Kidney glomerular epithelial cell (primary cell): Measurements from ENCODE around the gene IQSEC3.
"Not testable (repeated sequence)": the region's sequence is repeated elsewhere in the genome, so short reads cannot be mapped to it uniquely, and the experiment has no call there.

ENCODE experiments used
- DNase-seq: peaks from one replicate; lab custom pipeline; 2025; lab: John Stamatoyannopoulos, UW

IQSEC3 gene

DNA sequence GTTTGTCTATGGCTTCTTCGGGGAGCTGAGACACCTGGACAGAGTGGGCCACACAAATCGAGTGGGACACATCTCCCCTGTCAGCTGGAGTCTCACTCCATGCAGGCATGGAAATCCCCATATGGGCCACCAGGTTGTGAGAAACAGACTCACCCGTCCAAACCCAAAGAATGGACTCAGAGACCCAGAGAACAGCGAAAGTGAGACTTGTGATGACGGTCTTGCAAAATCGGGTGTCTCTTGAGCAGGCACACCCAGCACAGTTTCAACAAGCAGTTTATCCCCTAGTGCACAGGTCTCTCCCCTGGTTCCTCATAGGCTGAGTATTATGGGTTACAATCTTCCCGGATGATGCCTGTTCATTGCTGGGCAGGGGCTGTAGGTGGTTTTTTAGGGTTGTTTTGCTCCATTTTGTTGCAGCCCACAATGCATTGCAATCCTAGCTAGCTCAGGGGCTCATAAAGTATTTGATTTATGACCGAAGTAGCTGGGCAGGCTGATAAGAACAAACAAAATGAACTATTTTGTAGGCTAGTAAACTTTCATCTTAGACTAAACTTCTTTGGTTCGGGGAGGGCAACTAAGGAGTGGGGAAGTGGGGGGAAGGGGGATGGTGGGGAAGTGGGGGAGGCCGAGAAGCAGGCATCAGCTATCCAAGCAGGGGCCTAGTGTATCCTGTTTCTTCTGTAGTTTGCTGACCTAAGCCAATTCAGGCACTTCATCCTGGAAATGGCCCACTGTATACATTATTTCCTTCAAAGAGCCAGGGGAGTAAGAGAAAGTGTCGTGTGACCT, 45.3 kb downstream of the IQSEC3 start:
- no peak for DNase-seq

GRCh38 chr12:113347-113746, 46.8 kb downstream of the IQSEC3 start:
- no peak for DNase-seq

GRCh38 chr12:114626-115211, 48.2 kb downstream of the IQSEC3 start:
- no peak for DNase-seq

DNA sequence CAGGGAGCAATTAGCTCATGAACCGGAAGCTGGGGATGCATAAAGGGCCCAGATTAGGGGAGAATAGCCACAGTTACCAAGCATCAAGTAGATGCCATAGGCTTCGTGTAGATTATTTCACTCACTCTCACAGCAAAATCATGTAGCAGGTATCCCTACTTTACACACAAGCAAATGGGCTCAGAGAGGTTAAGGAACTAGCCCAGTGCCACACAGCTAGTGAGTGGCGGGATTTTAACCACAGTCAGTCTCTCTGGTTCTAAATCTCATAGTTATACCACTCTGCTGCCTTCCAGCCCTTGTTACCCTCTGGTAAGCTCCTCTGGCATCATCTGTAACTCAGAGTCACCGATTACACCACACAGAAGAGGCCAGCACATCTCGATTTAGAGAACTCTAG, 49.0 kb downstream of the IQSEC3 start:
- DNase-seq = no peak

- no peak for DNase-seq
Observed at GRCh38 chr12:115960-116915, 49.7 kb downstream of the IQSEC3 start.

DNA sequence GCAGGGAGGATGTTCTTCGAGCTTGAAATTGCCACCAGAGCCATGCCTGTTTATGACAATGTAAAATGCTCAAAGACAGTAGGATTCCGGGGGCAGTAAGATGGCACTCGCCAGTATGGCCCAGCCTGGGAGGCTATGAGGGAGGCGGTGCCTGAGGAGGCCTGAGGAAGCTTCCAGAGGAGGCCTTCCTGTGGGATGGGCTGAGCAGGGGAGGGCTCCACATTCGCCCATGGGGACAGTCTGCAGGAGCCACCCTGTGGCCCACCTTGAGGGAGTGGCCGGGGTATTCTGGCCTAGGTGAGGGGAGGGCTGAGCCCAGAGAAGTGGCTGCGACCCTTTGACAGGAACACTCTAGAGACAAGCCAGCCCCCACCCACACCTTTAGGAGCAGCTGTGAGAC, 50.7 kb downstream of the IQSEC3 start:
- DNase-seq = no peak

- DNase-seq = no peak
Observed at GRCh38 chr12:117816-118345, 51.3 kb downstream of the IQSEC3 start.

DNA sequence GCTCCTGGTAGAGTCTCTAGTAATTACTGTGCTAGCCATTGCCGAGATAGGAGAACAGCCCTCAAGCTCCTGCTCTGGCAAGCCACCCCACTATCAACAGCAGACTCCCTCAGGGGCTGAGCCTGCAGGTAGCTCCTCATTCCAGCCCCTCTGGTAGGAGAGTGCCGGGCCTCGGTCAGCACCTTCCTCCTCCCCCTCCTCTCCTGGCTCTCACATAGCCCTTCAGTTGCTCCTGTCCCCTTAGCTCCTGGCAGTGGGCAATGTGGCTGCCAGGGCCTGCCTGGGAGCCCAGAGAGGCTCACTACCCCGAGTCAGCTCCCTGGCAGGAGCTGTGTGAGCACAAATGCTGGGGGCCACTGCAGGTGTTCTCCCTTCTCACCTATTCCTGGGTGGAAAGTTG, 52.0 kb downstream of the IQSEC3 start:
- DNase-seq = no peak

DNA sequence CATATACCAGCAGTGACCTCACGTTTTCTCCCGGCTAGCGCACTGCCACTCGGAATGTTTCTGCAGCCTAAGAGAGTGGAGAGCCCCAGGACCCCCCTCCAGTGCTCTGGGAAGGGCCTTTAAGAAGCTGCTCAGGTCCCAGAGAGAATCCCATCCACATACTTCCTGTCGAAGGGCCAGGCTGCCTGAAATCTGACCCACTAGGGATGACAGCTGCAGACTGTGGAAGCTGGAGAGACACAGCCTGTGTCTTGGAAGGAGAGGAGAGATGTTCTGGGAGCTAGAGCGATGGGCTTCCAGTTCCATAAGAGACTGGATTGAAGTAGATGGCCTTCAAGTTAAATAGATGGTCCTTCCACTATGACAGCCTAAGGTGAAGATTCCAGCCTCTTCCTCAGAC, 54.4 kb downstream of the IQSEC3 start:
- no peak for DNase-seq

- no peak for DNase-seq
Observed at GRCh38 chr12:121647-122046, 55.1 kb downstream of the IQSEC3 start.

DNA sequence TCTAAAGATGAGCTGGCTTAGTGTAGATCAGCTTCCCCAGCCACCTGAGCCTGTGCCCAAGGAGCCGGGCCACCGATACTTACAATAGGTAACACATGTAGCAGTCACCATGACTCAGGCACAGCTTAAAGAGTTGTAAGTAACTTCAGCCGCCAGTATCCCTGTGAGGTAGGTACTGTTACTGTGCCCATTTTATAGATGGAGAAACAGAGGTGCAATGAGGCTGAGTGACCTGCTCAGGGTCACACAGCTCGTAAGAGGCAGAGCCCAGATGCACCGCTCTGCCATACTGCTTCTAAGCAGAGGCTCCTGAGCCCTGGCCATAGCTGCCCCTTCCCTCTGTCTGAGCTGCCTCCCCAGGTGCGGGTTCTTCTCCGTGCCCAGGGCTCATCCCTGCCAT, 58.5 kb downstream of the IQSEC3 start:
- DNase-seq = no peak

DNA sequence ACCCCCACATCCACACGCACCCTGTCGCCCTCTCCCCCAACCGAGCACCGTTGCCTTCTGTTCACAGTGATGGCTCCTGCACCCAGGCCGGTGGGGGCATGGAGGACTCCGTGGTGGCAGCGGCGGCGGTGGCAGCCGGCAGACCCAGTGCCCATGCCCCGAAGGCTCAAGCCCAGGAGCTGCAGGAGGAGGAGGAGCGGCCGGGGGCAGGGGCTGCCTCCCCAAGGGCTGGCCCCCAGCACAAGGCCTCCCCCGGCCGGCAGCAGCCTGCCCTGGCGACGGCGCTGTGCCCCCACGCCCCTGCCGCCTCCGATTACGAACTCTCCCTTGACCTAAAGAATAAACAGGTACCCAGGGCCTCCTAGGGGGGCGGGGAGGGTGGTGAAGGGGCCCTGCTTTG, 59.0 kb downstream of the IQSEC3 start:
- no peak for DNase-seq

DNA sequence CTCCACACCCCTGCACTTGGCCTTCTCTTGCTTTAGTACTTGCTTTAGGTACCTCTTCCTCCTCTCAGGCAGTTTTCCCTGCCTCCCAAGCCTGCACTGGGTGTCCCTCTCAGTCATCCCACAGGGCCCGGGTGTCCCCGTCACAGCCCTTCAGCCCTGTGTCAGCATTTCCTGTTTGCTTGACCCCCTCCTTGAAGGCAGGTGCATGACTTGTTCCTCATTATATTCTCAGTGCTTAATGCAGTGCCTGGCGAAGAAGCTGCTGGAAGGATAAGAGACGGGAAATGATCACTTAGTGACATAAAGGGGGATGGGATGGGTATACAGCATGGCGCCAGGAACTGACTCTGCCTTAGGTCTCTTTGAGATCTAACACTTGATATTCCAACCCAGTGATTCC, 61.5 kb downstream of the IQSEC3 start:
- DNase-seq = no peak

DNA sequence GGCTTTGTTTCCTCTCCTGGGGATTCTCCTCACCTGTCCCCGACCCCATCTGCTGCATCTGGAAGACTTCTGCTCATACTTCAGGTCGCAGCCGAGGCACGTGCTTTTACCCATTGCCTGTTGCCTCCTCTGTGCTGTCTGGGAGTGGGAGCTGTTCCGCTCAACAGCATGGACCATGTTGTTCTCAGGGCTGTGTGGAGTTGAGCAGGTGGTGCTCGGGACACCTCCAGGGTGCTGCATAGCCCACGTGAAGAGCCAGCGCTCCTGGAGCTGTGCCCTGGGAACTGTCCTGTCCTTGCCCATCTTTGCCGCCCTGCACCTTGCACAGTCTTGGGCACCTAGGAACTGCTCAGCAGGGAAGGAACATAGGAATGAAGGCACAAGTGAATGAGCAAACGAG, 62.4 kb downstream of the IQSEC3 start:
- DNase-seq = no peak

- no peak for DNase-seq
Observed at GRCh38 chr12:130519-130918, 64.0 kb downstream of the IQSEC3 start.

GRCh38 chr12:131008-131407, 64.4 kb downstream of the IQSEC3 start:
- DNase-seq = no peak

DNA sequence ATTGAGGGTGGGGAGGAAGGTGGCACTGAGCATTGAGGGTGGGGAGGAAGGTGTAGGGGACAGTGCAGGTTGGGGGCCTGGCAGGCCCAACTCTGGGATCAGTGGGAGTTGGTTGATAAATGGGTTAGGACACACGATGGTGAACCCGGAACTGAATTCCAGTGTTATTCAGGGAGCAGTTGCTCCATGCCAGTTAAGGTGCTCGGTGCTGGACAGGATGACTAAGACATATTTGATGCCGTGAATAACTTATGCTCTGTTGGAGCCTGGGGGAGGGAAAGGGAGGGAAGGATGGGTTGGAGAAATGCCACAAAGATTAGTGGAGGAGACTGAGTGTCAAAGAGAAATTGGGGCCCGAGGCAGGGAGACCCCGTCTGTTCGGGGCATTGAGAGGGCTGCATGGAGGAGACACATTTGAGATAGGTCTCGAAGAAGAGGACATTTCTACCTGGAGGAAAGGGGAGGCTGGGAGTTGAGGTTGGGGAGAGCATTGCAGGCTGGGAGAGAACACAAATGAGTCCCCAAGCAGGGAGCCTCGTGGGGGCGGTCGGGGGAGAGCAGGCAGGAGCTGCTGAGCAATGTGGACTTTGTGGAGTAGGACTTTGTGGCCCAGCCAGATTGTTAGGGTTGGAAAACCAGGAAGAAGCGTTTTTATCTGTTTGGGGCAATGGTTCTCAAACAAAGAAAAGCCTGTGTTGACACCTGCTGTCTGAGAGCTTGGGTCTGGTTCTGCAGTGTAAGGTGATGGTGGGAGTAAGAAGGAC, 65.3 kb downstream of the IQSEC3 start:
- peak; percentile 59 for DNase-seq

GRCh38 chr12:133616-134232, 67.2 kb downstream of the IQSEC3 start:
- not testable (repeated sequence) for DNase-seq

DNA sequence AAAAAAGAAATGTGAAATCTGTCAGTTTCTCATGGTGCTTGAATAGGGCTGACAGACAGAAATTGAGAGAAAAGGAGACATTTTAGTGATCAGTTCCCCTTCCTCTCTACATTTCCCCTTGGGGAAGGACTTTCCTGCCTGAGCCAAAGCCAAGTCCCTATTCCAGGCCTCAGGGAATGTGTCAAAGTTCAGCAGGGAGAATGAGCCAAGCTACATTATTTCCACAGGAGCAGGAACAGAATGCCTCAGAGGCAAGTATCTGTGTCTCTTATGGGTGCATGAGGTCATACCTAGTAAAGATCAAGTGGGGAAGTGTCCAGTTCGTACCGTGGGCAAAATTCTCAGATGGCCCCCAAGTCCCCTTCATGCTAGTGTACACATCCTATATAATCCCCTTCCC, 68.6 kb downstream of the IQSEC3 start:
- DNase-seq = no peak

DNA sequence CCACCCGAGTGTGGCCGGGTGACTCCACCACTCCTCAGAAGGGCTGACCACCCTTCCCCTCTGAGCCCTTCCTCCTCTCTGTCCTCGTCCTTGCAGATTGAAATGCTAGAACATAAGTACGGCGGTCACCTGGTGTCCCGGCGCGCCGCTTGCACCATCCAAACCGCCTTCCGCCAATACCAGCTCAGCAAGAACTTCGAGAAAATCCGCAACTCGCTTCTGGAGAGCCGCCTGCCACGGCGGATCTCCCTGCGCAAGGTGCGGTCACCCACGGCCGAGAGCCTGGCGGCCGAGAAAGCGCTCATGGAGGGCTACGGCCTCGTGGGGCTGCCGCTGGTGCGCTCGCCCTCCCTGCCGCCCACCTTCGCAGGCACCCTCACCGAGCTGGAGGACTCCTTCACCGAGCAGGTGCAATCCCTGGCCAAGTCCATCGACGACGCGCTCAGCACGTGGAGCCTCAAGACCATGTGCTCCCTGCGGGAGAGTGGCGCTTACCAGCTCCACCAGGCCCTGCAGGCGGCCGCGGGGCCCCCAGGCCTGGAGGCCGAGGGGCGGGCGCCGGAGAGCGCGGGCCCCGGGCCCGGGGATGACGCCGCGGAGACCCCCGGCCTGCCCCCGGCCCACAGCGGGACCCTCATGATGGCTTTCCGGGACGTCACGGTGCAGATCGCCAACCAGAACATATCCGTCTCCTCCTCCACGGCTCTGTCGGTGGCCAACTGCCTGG, 71.8 kb downstream of the IQSEC3 start:
- no peak for DNase-seq
